Activated CD4-positive, alpha-beta T cell treated with anti-CD3 and anti-CD28 coated beads, Interleukin-2, amount 10 ng/mL, durations not matched to agents 7 days and 5 days (primary cell): ENCODE results near the gene AGXT. TPM values are rescaled to one million over a fixed set of nuclear protein-coding genes. Genes with fewer than 3 reads are reported as not detected.

Experiments used
- CTCF ChIA-PET: fragments of 350-600 bp; sonication (Branson Sonifier 250); formaldehyde crosslinking; loops from one replicate; lab custom pipeline; 2021; ENCODE audit warnings: antibody characterized with exemption; lab: Charles Lee
- POLR2A ChIA-PET: fragments of 350-600 bp; sonication (Branson Sonifier 250); formaldehyde crosslinking; loops from one replicate; lab custom pipeline; 2021; ENCODE audit warnings: antibody characterized with exemption; lab: Charles Lee
- DNase-seq: peaks from one replicate; pipeline ENCODE4 v3.0.0-alpha.2; 2020
- H3K27ac Mint-ChIP-seq: one replicate; pipeline ENCODE4 v1.8.0; 2021; ENCODE audit warnings: mild to moderate bottlenecking, moderate library complexity, mixed read lengths
- H3K27me3 Mint-ChIP-seq: one replicate; pipeline ENCODE4 v1.8.0; 2021; ENCODE audit warnings: mixed read lengths
- H3K36me3 Mint-ChIP-seq: one replicate; pipeline ENCODE4 v1.8.0; 2021; ENCODE audit warnings: low read depth, mixed read lengths
- H3K4me1 Mint-ChIP-seq: one replicate; pipeline ENCODE4 v1.8.0; 2021; ENCODE audit warnings: mixed read lengths
- H3K4me3 Mint-ChIP-seq: one replicate; pipeline ENCODE4 v1.8.0; 2021; ENCODE audit warnings: mild to moderate bottlenecking, moderate library complexity, mixed read lengths
- H3K9me3 Mint-ChIP-seq: one replicate; pipeline ENCODE4 v1.8.0; 2021; ENCODE audit warnings: mixed read lengths
- total RNA-seq, 2 experiments: library from RNA; stranded (reverse); gene quantifications; one replicate each; pipeline ENCODE4 v1.2.3, GENCODE V29; 2021

AGXT gene
- total RNA-seq, result not detected

DNA sequence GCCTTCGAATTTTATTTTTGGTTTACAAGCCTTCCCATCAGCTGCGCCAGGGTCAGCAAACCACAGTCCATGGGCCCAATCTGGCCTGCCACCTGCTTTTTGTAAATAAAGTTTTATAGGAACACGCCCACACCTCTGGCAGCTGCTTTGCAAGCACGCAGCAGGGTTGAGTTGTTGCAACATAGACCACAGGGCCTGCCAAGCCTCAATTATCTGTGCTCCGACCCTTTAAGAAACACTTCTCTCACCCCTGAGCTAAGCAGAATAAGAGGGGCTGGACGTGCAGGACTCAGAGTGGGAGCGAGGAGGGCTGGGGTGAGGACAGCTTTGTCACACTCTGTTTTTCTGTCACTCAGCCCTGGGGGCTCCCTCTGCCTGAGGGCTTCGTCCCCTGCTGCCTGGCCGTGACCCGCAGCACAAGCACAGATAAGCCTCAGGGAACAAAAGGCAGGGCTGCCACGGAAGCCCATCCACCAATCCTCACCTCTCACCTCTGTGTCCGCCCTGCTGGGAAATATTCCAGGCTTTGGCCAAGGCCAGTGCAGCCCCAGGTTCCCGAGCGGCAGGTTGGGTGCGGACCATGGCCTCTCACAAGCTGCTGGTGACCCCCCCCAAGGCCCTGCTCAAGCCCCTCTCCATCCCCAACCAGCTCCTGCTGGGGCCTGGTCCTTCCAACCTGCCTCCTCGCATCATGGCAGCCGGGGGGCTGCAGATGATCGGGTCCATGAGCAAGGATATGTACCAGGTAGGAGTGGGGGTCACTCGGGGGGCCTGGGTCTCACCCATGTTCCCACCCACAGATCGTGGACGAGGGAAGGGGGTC, at the start of gene AGXT:
AGXT (plus strand) TSS at position 539 of the 823 bp plus-strand sequence; CDS start at position 581, 42 bp downstream.
- ChIA-PET CTCF (no interaction called here), POLR2A (interaction anchor here (0.6 kb wide), 1 partner anchor 176 kb away, joined by 5 read pairs; no protein-coding TSS in a partner anchor)
- no peaks in the 10 kb centered on the region for H3K4me1 Mint-ChIP-seq
- no peak for DNase-seq
- H3K27me3 Mint-ChIP-seq, result peaks cover 3% of the 10 kb centered on the region
- H3K27ac Mint-ChIP-seq, result no peak within 1 kb of the TSS
- no peak within 1 kb of the TSS for H3K4me3 Mint-ChIP-seq
- H3K36me3 Mint-ChIP-seq, result no peaks in the 10 kb centered on the region
- H3K9me3 Mint-ChIP-seq, result no peaks in the 10 kb centered on the region

GRCh38 chr2:240819126-240819857, 49.3 kb upstream of the AGXT start:
- peaks cover 47% of the 10 kb centered on the region for H3K27me3 Mint-ChIP-seq
- H3K36me3 Mint-ChIP-seq, result no peaks in the 10 kb centered on the region
- no peak for DNase-seq
- peaks cover 9% of the 10 kb centered on the region for H3K4me1 Mint-ChIP-seq
- POLR2A ChIA-PET, result no interaction called here
- CTCF ChIA-PET, result no interaction called here
- H3K4me3 Mint-ChIP-seq, result no peak overlapping the region
- no peak overlapping the region for H3K27ac Mint-ChIP-seq
- peaks cover 1% of the 10 kb centered on the region for H3K9me3 Mint-ChIP-seq

- no peak within 1 kb of the TSS for H3K27ac Mint-ChIP-seq
- H3K9me3 Mint-ChIP-seq, result no peaks in the 10 kb centered on the region
- peaks cover 54% of the 10 kb centered on the region for H3K27me3 Mint-ChIP-seq
- H3K4me1 Mint-ChIP-seq, result peaks cover 9% of the 10 kb centered on the region
- no peak for DNase-seq
- H3K36me3 Mint-ChIP-seq, result no peaks in the 10 kb centered on the region
- no peak within 1 kb of the TSS for H3K4me3 Mint-ChIP-seq
- ChIA-PET CTCF (no interaction called here), POLR2A (no interaction called here)
Measured at GRCh38 chr2:240819858-240820606, 48.6 kb upstream of the AGXT start, which contains the start of gene KIF1A. KIF1A (minus strand) TSS chr2:240820219; CDS start chr2:240797752, 22,467 bp downstream.

GRCh38 chr2:240820607-240821428, 47.8 kb upstream of the AGXT start:
- Mint-ChIP-seq H3K27me3 (peaks cover 62% of the 10 kb centered on the region), H3K4me1 (peaks cover 9% of the 10 kb centered on the region), H3K4me3 (no peak overlapping the region), H3K9me3 (no peaks in the 10 kb centered on the region), H3K27ac (no peak overlapping the region), H3K36me3 (no peaks in the 10 kb centered on the region)
- no peak for DNase-seq
- POLR2A ChIA-PET, result no interaction called here
- CTCF ChIA-PET, result interaction anchor here (1.8 kb wide), 1 partner anchor 13 kb away, joined by 4 read pairs; no protein-coding TSS in a partner anchor

DNA sequence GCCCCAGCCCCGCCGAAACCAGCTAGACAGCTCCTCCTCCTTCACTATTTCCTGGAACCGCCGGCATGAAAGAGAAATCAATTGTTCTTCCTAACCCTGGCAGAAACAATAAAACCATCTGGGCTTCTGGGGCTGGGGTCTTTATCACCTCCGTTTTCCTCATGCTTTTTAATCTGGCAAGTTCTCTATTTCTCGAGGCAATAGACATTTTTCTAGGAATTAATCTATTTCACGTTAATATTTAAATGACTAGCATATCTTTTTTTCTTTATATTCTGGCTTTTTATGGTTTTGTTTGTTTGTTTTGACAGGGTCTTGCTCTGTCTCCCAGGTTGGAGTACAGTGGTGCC, 47.2 kb upstream of the AGXT start:
- Mint-ChIP-seq H3K4me1 (peaks cover 9% of the 10 kb centered on the region), H3K9me3 (no peaks in the 10 kb centered on the region), H3K4me3 (no peak overlapping the region), H3K36me3 (no peaks in the 10 kb centered on the region), H3K27me3 (peaks cover 61% of the 10 kb centered on the region), H3K27ac (peak overlapping the region; percentile 47)
- ChIA-PET POLR2A (no interaction called here), CTCF (interaction anchor here (1.8 kb wide), 1 partner anchor 13 kb away, joined by 4 read pairs; no protein-coding TSS in a partner anchor)
- no peak for DNase-seq

DNA sequence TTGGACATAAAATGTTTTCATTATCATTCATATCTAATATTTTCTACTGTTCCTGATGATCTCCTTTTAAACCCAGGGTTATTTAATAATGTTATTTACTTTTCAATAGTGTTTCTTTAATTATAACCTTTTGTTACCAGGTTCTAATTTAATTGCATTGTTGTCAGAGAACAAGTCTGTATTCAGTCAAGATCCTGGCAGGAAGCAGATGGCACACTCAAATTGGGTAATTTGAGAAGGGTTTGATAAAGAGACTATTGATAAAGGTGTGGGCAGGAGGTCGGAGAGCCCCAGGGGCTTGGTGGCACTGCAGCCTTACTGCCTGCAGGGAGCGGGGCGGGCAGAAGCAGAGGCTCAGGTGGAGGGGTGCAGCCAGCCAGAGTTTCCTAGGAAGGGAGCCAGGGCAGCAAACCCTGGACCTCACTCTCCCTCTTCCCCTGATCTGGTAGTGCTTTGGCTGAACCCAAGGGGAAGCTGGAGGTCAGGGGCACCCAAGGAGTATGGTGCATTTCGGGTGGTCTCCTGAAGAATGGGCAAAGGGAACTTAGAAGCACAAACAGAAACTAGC, 46.3 kb upstream of the AGXT start:
- DNase-seq, result no peak
- ChIA-PET POLR2A (no interaction called here), CTCF (interaction anchor here (1.8 kb wide), 1 partner anchor 12 kb away, joined by 4 read pairs; no protein-coding TSS in a partner anchor)
- H3K36me3 Mint-ChIP-seq, result no peaks in the 10 kb centered on the region
- peaks cover 9% of the 10 kb centered on the region for H3K4me1 Mint-ChIP-seq
- no peak overlapping the region for H3K27ac Mint-ChIP-seq
- H3K4me3 Mint-ChIP-seq, result no peak overlapping the region
- H3K9me3 Mint-ChIP-seq, result no peaks in the 10 kb centered on the region
- peaks cover 68% of the 10 kb centered on the region for H3K27me3 Mint-ChIP-seq

DNA sequence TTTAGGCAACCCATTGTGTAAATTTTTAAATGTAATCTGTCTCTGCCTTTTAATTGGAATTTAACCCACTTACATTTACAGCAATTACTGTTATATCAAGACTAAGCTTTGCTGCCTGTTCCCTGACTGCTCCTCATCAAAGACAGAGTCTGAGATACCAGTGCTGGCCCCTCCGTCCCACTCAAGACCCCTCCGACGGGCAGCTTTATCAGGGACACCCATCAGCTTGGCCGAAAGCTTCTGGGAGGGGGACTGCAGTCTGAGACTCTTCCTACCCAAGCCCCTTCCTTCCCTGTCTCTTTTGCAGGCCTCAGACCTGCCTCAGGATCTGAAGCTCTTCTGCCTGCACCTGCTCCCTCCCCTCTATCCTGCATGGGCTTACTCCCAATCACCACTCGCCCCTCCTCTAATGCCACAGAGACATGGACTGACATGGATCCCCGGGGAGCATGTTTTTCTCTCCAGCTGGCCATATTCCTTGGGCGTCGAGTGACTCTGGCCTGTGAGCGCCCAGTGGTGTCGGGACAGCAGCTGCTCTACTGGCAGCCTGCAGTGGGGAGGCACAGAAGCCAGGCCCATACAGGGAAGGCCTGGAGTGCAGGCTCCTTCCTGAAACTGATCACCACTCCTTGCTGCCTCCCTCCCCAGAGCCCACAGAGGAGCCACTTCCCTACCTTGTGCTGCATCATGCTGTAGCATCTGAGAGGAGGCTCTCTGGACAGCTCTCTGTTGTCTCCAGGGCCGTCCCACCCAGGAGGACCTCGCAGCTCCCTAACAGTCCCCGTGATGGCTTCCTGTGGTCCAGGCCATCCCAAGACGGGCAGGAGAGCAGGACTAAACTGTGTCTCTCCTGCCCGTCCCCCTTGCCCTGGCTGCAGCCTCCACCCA, 44.9 kb upstream of the AGXT start:
- no peaks in the 10 kb centered on the region for H3K36me3 Mint-ChIP-seq
- ChIA-PET CTCF (no interaction called here), POLR2A (no interaction called here)
- H3K4me1 Mint-ChIP-seq, result peaks cover 9% of the 10 kb centered on the region
- H3K27me3 Mint-ChIP-seq, result peaks cover 70% of the 10 kb centered on the region
- no peaks in the 10 kb centered on the region for H3K9me3 Mint-ChIP-seq
- H3K27ac Mint-ChIP-seq, result no peak overlapping the region
- DNase-seq, result no peak
- H3K4me3 Mint-ChIP-seq, result no peak overlapping the region

DNA sequence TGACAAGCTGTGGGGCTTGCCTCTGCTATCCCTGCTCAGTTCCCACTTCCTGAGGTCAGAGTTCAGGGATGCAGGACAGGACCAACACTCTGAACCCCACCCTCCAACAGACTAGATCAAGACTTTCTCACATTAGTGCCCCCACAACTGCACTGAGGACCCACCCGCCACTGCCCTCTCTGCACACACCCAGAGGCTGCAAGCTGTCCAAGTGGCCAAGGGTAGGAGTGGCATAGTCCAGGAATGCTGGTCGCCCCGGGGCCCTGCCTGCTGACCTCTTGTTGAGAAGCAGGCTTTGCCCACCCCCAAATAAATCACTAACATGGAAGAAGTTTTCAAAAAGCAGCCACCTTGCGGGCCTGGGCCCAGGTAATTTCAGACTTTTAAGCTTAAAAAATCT, 43.1 kb upstream of the AGXT start:
- POLR2A ChIA-PET, result no interaction called here
- no peak for DNase-seq
- H3K27me3 Mint-ChIP-seq, result peaks cover 83% of the 10 kb centered on the region
- H3K36me3 Mint-ChIP-seq, result no peaks in the 10 kb centered on the region
- no peaks in the 10 kb centered on the region for H3K9me3 Mint-ChIP-seq
- no peak overlapping the region for H3K4me3 Mint-ChIP-seq
- CTCF ChIA-PET, result no interaction called here
- peaks cover 9% of the 10 kb centered on the region for H3K4me1 Mint-ChIP-seq
- no peak overlapping the region for H3K27ac Mint-ChIP-seq

DNA sequence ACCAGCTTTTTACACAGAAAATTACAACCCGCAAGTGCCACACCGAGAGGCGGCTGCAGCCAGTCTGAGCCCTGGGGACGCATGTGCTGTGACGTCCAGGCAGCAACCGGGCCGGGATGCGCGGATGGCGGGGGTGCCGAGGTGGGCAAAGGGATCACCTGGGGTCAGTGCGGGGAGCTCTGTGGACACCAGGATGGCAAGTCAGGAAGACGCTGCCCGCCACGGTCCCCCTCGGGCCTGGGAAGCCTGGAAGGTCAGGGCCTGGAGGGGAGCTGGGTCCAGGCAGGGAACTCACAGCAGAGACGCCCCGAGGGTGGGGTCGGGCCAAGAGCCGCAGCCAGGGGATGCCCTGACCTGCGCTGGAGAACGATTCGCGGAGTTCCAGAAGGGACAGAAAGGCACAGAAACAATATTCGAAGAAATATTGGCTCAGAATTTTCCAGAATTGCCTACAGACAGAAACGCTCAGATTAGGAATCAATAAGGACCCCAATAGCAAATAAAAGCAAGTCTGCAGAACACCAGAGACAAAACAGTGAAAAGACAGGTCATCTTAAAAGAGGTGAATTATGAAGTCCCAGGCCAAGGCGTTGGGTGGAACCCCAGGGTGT, 36.9 kb upstream of the AGXT start:
- no peaks in the 10 kb centered on the region for H3K9me3 Mint-ChIP-seq
- no peak for DNase-seq
- POLR2A ChIA-PET, result no interaction called here

DNA sequence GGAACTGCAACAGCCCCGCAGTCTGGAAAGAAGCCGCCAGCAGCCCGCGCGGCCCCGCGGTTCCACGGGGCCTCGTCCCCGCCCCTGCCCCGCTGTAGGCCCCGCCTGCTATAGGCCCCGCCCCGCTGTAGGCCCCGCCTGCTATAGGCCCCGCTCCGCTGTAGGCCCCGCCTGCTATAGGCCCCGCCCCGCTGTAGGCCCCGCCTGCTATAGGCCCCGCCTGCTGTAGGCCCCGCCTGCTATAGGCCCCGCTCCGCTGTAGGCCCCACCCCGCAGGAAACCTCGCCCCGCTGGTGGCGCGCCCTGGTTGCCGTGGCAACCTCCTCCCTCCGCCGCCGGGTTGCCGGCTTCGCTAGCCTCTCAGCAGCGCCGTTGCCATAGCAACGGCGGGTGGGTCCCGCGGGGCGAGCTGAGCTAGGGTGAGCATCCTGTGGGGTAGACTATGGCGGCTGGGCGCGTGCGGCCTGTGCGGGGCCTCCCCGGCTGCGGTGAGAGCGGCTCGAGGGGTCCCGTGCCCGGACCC, 36.4 kb upstream of the AGXT start:
- Mint-ChIP-seq H3K4me3 (no peak overlapping the region), H3K27ac (no peak overlapping the region), H3K4me1 (peaks cover 5% of the 10 kb centered on the region), H3K27me3 (peaks cover 33% of the 10 kb centered on the region), H3K36me3 (no peaks in the 10 kb centered on the region), H3K9me3 (no peaks in the 10 kb centered on the region)
- CTCF ChIA-PET, result interaction anchor here (1.0 kb wide), 1 partner anchor 19 kb away, joined by 7 read pairs; no protein-coding TSS in a partner anchor
- peak; percentile 98 for DNase-seq
- POLR2A ChIA-PET, result no interaction called here

More for the DNA sequence above, 36.9 kb upstream of the AGXT start:
- Mint-ChIP-seq H3K36me3 (no peaks in the 10 kb centered on the region), H3K4me3 (peak overlapping the region; percentile 56), H3K4me1 (peaks cover 5% of the 10 kb centered on the region), H3K27ac (peak overlapping the region; percentile 57), H3K27me3 (peaks cover 37% of the 10 kb centered on the region)
- CTCF ChIA-PET, result no interaction called here
